Muscle of arm (tissue), 12 donors: ENCODE results near the gene SHANK3. TPM values are rescaled to one million over a fixed set of nuclear protein-coding genes. Genes with fewer than 3 reads are reported as not detected.

Experiments used
- DNase-seq: peaks from one replicate; pipeline ENCODE4 v3.0.0-alpha.2; 2013
- polyA plus RNA-seq, 12 donors: library from polyadenylated mRNA; unstranded; fragments of 120-200 nt; gene quantifications; one replicate each; pipeline ENCODE4 v1.2.1, GENCODE V29; 2013; ENCODE audit not compliant: insufficient read length in 12 of 12

The SHANK3 gene
- polyA plus RNA-seq, 12 donors, result 10.7 to 26.1 (median 14.6) TPM; not detected in 1

DNA sequence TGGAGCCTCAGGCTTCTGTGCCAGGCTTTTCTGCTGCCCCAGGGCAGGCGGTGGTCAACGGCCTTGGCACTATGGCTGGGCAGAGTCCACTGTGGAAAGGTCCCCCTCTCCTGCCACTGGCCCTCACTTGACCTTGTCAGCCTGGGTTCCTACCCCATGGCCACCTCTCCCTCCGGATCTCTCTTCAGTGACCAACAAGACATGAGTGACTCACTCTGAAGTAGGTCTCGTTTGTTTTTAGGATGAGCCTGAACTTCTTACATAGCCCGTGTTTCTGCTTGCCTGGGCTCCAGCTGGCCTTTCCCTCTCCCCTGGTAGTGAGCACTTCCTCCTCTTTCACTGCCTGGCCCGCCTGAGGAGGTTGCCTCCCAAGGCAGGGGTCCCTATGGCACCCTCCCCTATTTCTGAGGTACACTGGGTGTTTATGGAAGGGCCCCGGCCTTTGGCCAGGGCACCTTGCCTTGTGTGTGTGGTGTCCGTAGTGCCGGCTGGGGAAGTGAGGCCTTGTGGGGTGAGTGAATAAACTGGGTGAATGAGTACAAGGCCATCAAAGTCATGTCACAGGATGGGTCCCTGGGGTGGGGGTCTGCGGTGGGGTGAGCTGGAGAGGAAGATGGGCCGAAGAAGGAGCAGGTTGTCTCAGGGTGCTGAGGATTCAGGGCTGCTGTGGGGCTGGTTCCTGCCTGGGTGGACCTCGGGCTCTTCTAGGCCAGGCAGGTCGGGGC is 5.0 kb downstream of the SHANK3 start:
- DNase-seq, result no peak

DNA sequence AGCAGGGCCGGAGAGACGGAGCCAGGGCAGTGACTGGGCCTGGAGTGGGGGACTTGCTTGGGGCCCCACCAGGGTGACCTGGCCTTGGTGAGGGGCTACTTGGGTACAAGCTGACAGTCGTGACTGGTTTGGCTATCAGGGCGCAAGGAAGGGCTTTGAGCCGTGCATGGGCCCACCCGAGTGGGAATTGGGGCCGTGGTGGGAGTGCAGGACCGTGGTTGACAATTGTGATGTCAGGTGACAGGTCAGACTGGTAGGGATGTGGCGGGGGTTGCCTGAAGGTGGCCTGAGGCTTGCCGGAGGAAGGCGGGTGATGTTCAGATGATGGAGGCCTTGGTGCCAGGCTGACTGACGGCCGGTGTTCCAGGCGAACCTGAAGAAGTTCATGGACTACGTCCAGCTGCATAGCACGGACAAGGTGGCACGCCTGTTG is 5.6 kb downstream of the SHANK3 start:
- DNase-seq, result no peak

DNA sequence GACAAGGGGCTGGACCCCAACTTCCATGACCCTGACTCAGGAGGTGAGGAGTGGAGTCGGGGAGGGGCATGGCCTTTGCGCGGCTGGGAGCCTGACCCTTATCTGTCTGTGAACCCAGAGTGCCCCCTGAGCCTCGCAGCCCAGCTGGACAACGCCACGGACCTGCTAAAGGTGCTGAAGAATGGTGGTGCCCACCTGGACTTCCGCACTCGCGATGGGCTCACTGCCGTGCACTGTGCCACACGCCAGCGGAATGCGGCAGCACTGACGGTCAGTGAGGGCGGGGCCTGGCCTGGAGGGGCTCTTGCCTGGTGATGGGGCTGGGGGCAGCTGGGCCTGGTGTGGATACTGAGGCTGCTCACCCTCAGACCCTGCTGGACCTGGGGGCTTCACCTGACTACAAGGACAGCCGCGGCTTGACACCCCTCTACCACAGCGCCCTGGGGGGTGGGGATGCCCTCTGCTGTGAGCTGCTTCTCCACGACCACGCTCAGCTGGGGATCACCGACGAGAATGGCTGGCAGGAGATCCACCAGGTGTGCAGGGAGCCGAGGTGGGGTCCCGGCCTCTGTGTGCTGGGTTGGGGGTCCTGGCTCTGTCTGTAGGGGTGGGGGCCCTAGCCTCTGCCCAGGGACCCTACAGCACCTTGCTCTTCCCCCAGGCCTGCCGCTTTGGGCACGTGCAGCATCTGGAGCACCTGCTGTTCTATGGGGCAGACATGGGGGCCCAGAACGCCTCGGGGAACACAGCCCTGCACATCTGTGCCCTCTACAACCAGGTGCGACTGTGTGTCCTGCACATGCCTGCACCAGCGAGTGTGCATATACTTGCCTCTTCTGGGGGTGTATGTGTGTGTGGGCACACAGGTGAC is 6.3 kb downstream of the SHANK3 start:
- no peak for DNase-seq

DNA sequence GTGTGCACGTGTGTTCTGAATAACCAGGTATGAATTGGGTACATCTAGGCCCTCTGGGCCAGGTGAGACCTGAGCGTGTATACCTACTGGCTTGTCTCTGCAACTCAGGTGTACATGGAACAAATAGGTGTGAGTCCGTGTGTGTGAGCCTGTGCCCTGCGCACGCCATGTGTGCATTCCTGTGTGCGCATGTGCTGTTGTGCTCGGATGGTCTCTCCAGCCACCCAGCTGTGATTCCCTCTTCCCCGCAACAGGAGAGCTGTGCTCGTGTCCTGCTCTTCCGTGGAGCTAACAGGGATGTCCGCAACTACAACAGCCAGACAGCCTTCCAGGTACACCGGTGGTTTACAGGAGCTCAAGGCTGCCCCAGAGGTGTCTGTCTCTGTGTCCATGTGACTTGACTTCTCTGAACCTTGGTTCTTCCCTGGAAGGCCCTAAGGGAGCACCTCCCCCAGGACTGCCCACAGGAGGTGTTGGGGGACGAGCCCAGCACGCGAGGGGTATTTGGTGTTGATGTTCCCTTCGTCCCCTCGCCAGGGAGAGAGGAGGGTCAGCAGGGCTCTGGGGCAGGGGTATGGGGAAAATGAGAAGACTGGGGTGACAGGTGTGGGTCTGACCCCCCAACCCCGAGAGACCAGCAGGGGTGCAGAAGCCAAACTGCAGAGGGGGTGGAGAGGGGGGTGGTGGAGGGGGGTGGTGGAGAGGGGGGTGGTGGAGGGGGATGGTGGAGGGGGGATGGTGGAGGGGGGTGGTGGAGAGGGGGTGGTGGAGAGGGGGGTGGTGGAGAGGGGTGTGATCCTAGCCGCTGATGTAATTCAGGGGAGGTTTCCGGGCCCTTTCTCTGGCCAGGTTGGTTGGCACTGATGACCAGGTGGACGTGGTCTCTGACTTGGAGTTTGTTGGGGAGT is 10.7 kb downstream of the SHANK3 start:
- DNase-seq, result no peak

DNA sequence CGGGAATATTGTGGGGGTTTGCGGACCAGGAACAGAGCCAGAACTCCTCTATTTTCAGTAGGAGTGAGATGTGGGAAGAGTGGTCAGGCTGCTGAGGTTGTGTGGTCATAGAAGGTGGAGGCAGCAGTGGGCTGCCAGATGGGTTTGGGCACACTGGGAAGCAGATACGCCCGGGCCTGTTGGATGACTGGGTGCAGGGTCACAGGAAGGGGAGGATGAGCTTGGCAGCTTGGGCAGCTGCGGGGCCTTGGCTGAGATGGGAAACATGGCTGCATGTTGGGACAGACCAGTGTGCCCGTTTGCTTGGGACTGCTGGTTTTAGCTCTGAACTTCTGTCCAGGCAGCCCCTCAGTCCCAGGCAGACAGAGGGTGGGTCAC is 11.4 kb downstream of the SHANK3 start:
- no peak for DNase-seq

DNA sequence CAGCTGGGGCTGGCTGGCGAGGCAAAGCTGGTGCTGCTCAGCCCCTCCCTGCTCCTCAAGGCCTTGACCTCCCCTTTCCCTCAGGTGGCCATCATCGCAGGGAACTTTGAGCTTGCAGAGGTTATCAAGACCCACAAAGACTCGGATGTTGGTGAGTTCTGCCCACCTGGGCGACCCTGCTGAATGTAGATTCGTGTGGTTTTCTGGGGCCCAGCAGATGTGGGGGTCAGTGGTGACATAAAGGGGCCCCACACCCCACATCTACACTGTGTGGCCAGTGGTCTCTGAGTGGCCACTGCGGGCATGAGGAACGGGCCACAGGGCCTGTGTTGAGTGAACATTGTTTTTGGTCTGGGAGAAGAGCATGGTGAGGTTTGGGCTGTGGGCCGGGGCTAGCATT is 11.9 kb downstream of the SHANK3 start:
- DNase-seq, result no peak

DNA sequence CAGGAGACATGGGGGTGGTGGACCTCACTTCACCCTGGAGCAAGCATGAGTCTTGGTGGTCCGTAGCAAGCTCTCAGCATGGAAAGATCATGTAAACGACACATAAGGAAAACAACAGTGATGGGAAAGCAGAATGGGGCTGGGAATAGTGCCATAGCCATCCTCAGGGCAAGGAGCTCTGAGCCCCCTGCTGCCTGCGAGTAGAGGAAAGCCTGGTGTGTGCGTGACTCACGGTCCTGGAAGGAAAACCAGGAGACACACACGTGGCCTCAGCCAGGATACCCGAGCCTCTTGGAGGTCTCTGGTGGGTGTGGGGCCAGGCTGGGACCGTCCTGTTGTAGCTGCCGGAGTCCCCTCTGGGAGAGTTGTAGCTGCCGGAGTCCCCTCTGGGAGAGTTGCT is 12.4 kb downstream of the SHANK3 start:
- DNase-seq, result no peak

- no peak for DNase-seq
Observed at GRCh38 chr22:50686794-50687193, 14.2 kb downstream of the SHANK3 start.

DNA sequence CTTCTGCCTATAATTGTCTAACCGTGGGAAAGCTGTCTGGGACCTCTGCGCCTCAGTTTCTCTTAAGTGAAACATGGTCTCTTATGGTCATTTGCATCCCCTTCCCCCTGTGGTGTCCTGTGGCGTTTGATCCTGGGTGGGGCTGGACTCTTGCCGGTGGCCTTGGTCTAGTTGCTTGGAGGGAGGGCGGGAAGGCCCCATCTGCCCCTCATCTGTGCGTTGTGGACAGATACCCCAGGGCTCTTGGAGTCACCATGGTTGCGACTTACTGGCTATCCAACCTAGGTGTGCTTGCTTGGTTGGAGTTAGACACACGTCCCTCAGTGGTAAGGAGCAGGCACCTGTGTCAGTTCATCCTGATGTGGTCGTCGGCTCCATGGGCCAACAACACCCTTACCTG is 15.2 kb downstream of the SHANK3 start:
- DNase-seq, result no peak

GRCh38 chr22:50688448-50688847 is 15.8 kb downstream of the SHANK3 start:
- no peak for DNase-seq

DNA sequence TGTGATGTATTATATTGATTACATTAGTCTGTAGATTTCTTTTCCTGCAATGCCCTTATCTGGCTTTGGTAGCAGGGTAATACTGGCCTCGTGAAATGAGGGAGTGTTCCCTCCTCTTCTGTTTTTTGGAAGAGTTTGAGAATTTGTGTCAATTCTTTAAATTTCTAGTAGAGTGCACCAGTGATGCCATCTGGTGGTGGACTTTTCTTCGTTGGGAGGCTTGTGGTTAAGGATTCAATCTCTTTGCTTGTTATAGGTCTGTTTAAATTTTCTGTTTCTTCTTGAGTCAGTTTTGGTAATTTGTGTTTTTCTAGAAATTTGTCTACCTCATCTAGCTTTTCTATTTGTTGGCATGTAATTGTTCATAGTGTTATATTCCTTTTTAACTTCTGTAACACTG is 18.9 kb downstream of the SHANK3 start:
- DNase-seq, result no peak

- no peak for DNase-seq
Observed at GRCh38 chr22:50693462-50693861, 20.8 kb downstream of the SHANK3 start.

DNA sequence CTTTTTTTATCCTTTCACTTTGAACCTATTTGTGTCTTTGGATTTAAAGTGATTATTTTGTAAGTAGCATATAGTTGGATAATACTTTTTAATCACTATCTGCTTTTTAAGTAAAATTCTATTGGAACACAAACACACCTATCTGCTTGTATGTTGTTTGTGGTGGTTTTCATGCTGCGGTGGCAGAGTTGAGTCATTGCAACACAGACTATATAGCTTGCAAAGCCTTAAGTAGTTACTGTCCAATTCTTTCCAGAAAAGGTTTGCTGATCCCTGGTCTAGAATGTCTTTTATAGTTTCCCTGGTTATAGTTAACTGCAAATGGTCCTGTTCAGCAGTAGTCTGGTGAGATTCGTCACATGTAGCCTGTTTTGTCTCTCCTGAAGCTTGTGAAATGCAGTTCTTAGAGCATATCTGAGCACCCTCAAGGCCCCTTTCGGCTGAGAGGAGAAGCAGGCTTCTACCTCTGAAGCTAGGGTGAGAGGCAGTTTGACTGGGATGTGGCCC is 21.5 kb downstream of the SHANK3 start:
- DNase-seq, result no peak

GRCh38 chr22:50694766-50695420 is 22.3 kb downstream of the SHANK3 start:
- no peak for DNase-seq

DNA sequence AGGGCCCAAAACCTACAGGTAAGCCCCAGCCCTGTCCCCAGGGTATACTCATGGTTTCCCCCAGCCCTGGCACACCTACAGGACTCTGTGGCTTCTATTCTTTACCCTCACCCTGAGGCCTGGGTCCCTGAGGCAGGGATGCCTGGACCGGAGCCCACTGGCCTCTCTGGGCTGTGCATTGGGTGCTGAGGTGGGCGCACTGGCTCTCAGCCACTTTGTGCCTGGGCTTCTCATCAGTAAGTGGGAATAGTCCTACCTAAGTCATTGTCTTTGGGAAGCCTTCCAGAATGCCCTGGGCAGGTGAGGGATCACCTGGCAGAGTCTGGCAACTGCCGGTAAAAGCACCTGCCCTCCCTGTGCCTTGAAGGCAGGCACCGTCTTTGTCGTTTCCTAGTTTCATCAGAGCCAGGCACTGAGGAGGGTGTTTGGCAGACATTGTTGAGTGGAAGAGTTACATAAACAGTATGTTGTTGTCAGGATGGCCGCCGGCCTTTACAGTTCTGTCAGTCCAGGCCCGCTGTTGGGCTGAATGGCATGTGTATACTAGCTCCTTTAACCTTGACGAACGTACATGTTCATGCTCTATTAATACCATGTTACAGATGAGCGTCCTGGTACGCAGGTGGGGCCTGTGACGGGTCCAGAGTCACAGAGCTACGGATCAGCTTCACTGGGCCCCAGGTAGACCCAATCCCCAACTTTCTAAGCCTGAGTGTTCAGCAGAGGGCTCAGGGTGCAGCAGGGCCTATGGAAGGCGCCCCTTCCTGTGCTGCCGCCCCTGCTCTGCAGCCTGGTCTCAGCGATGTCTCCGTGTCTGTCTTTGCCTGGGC is 23.0 kb downstream of the SHANK3 start:
- DNase-seq, result no peak

DNA sequence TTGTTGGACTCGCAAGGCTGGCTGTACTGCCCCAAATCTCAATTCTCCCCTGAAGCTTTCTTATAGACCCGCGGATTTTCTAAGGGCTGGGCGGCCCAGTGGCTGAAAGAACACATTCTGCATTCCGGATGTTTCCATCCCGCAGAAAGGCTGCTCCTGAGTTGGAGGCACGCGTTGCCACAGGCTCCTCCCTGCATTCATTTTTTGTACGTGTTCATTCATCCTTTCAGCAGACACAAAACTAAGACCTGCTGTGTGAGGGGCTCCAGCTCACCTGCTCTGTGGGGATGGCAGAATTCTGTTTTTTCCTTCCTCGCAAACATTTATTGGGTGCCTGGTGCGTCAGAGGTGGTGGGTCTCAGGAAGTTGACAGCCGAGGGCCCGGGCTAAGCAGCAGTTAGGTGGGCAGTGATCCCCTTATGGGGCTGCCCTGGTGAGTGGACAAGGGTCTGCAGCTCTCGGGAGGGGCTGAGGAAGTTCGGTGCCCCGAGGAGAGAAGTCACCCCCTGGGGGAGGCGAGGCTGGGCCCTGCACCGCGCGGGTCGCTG is 23.7 kb downstream of the SHANK3 start:
- DNase-seq, result no peak

GRCh38 chr22:50696799-50697561 is 24.4 kb downstream of the SHANK3 start:
- no peak for DNase-seq

DNA sequence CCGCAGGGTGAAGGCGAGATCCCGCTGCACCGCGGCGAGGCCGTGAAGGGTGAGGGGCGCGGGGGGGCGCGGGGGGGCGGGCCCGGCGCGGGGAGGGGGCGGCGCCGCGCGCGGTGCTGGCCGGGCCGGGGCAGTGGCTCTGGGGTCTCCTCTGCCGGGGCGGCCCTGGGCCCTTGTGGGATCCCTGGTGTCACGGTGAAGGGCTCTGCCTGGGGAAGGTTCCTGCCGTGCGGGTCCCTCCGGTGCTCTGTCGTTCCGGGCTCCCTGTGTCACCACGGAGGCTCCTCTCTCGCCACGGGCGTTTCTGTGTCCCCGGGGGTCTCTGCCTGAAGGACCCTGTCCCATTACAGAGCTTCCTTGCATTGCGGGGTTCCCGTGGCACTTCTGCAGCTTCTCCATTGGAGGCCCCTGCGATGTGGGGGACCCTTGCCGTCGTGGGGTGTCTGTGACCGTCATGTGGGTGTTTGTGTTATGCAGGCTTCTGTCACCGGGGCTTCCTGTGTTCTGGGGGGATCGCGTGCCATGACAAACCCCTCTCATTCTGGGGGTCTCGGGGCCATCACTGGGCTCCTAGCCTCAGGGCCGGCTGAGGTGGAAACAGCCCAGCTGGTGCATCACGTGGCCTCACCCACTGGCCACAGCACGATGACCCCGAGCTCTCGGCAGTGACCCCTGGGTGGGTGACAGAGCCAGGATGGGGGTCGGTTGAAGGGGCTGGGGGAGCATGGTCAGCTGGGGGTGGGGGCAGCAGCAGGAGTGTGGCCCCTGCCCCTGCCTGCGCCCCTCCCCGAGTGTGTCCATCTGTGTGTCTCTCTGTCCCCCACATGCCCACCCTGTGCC is 25.3 kb downstream of the SHANK3 start:
- no peak for DNase-seq
